ENCODE measurements around the gene PRR30. TPM values are rescaled to one million over a fixed set of nuclear protein-coding genes. Genes with fewer than 3 reads are reported as not detected.

PRR30 gene
- polyA plus RNA-seq, 1 of the 3 experiments (the other 2 are of a cell fraction) = not detected

GRCh38 chr2:27182346-27182745 is 43.1 kb upstream of the PRR30 start:
- H3K9me2 ChIP-seq = no peaks in the 10 kb centered on the region
- H3K4me2 ChIP-seq = peak overlapping the region; percentile 3; the same call in 1 of the 2 replicates
- POLR2A ChIA-PET = no interaction called here
- TF ChIP-seq USF2 (IDR thresholded peaks at IDR 0.05; ENCODE audit: borderline replicate concordance, low read depth, low read length) (no peak), TCF12 (IDR thresholded peaks at IDR 0.05) (no peak), IRF3 (IDR thresholded peaks at IDR 0.05; ENCODE audit: low read depth, low read length) (no peak), FOXJ3 (CRISPR knock-in tag; IDR thresholded peaks at IDR 0.05) (no peak), MEF2A (IDR thresholded peaks at IDR 0.05; ENCODE audit: borderline replicate concordance, low read depth) (no peak), ZBTB33 (IDR thresholded peaks at IDR 0.05; ENCODE audit: borderline replicate concordance, low read depth) (no peak), GABPA (IDR thresholded peaks at IDR 0.05; ENCODE audit: low read depth) (no peak), SIN3A (IDR thresholded peaks at IDR 0.05; ENCODE audit: borderline replicate concordance, low read depth, low read length) (no peak), TAF1 (IDR thresholded peaks at IDR 0.05; ENCODE audit: borderline replicate concordance, low read depth, low read length) (no peak), RXRA (IDR thresholded peaks at IDR 0.05; ENCODE audit: borderline replicate concordance, low read depth) (no peak), EZH2phosphoT487 (IDR thresholded peaks at IDR 0.05; ENCODE audit: borderline replicate concordance, low read depth) (no peak), MAX (IDR thresholded peaks at IDR 0.05; ENCODE audit: low read depth) (no peak), CTCF (IDR thresholded peaks at IDR 0.05) (no peak), REST (IDR thresholded peaks at IDR 0.05; ENCODE audit: low read depth, low read length) (no peak), CHD2 (IDR thresholded peaks at IDR 0.05; ENCODE audit: low read length, partially characterized antibody) (no peak), NFIC (IDR thresholded peaks at IDR 0.05; ENCODE audit: borderline replicate concordance) (no peak), ELF1 (IDR thresholded peaks at IDR 0.05) (no peak), JUND (IDR thresholded peaks at IDR 0.05) (no peak), POLR2AphosphoS5 (IDR thresholded peaks at IDR 0.05; ENCODE audit: low read depth, low read length) (no peak)
- H3K4me1 ChIP-seq (ENCODE audit: control insufficient read depth in 1 of 2, insufficient read depth in 2 of 2, low read depth in 1 of 2, low read length in 1 of 2) = peaks cover 3 to 39% of the 10 kb centered on the region in 2 experiments; a peak in 3 of 4 replicates
- CTCF ChIA-PET = interaction anchor here (0.9 to 7.0 kb wide), 4 partner anchors 9 to 101 kb away, joined by 3 to 57 read pairs (median 8); no protein-coding TSS in a partner anchor
- H3K27me3 ChIP-seq (ENCODE audit: insufficient read depth) = no peaks in the 10 kb centered on the region
- H3K27ac ChIP-seq (ENCODE audit: low read depth in 2 of 2, low read length in 1 of 2) = peak overlapping the region in 1 of 2 experiments; percentile 80; a peak in 2 of 4 replicates
- 0 out of 2 replicates have a peak overlapping the region, but pooled peaks have one; percentile 2 for H3K9ac ChIP-seq
- 53% methylated on average over 4 of the region's 4 CpGs for WGBS (ENCODE audit: low lambda C conversion rate)
- H2AFZ ChIP-seq (ENCODE audit: low read depth) = peak overlapping the region; percentile 47
- H3K36me3 ChIP-seq (replicated peaks in 1 of 2; ENCODE audit: control insufficient read depth in 1 of 2, insufficient read depth in 2 of 2, low read length in 1 of 2) = no peaks in the 10 kb centered on the region
- no peak for DNase-seq
- H3K9me3 ChIP-seq = no peaks in the 10 kb centered on the region
- peaks cover 13% of the 10 kb centered on the region for H3F3A ChIP-seq (replicated peaks; ENCODE audit: insufficient read depth)
- no peak overlapping the region for H3K4me3 ChIP-seq (ENCODE audit: low read depth in 2 of 2, low read length in 1 of 2)
- no peaks in the 10 kb centered on the region for H4K20me1 ChIP-seq (ENCODE audit: insufficient read depth)
- no peaks in the 10 kb centered on the region for H3K79me2 ChIP-seq (ENCODE audit: insufficient read depth)

Data from SK-N-SH (cell line).